Erythroblast (primary cell): ENCODE results near the gene GP2.

ENCODE experiments used
- DNase-seq, 2 experiments: peaks; one replicate each; lab custom pipeline; 2025; lab: John Stamatoyannopoulos, UW
- GATA1 ChIP-seq: IDR thresholded peaks from 2 replicates; pipeline ENCODE4 v1.6.1; 2011; ENCODE audit warnings: low read depth, mild to moderate bottlenecking, control low read depth, low read length, moderate library complexity
- POLR2A ChIP-seq: IDR thresholded peaks from 2 replicates; pipeline ENCODE4 v1.6.1; 2011; ENCODE audit warnings: mild to moderate bottlenecking, low read length

Gene GP2

DNA sequence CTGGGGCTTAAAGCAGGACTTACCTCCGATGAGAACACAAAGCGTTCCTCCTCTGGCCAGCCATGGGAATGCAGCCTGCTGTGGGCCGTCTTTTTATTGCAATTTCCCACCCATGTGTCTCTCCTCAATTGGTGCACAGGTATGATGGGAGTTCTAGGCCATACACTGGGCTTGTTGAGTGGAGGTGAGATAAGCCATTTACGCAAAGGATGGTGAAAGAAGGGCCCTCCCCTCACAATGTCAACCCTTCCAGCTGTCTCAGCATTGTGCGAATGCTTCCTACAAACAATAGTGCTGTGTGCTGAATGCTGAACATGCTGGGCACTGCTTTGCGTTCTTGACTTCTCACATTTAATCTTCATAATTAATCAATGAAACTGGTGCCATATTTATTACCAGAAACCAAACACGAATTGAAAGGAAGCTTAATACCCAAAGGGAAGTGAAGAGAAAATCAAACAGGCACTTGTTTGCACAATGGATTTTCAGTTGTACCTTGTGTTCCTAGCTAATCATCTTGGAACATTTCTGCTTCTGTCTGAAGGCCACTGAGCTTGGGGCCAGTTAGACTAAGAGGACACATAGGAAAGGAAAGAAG, at the start of gene GP2:
TSS of gene GP2 (minus strand) at position 70 of the 598 bp plus-strand sequence. CDS start 1,082 bp downstream, outside the sequence.
- TF ChIP-seq POLR2A (no peak), GATA1 (no peak)
- no peak for DNase-seq

DNA sequence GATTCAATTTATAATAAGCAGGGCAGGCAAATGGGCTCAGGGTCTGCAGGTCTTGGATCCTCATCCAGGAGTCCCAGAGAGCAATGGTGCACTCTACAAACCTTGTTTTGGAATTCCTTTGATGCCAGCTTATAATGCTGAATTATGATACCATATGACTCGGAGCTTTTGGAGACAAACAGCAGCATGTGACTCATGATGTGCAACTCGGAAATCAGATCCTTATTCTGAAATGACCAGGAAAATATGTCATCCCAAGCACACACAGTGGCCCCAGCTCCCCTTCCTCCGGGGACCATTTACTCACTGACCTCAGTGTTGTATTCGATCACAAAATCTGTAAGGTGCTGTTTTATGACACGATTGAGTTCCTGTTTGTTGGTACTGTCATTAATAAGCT, 45.4 kb upstream of the GP2 start:
- DNase-seq: no peak

DNA sequence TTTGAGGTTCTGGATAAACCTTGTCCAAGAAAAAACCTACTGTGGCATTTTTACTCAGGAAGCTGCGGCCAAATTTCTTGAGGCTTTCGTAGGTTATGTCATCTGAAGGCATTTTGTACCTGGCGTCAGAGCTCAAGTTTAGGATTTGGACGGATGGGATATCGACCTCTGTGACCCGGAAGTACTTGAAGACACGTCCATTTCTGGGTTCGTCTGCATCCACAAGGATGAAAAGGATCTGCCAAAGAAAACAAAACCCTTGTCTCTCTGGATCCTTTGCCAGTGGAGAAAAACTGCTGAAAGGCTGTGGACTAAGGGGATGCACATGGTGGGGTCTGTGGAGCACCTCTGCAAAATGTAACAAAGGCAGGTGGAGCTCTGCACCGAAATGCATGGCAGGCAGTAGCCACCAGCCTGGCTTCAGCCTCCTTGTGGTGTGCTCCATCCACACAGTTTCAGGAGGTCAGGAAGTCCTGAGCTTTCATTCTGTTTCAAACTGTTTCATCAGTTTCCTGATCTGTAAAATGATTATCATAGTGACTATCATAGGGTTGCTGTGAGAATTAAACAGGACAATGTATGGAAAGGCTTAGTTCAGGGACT, 42.2 kb upstream of the GP2 start:
- TF ChIP-seq GATA1 (no peak), POLR2A (no peak)
- DNase-seq: no peak

More for the DNA sequence above, 45.4 kb upstream of the GP2 start:
- TF ChIP-seq POLR2A (no peak), GATA1 (no peak)

DNA sequence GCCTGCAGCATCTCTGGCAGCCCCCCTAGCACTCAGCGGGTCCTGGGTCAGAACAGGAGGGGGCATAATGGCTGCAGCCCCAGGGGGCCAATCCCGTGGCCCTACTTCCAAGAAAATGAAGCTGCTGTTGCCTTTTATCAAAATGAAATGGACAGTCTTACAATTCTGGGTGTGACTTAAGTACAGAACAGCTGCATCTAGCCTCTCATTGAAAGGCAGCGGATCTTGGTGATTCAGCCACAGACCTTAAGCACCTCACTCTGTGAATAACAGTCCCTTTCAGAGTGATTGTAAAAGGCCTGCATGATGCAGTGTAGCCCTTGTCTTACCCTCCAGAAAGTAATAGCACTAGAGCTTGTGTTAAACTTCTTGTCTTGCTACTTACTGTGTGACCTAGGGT, 36.7 kb upstream of the GP2 start:
- DNase-seq: no peak
- no peak for TF ChIP-seq GATA1
- no peak for TF ChIP-seq POLR2A

DNA sequence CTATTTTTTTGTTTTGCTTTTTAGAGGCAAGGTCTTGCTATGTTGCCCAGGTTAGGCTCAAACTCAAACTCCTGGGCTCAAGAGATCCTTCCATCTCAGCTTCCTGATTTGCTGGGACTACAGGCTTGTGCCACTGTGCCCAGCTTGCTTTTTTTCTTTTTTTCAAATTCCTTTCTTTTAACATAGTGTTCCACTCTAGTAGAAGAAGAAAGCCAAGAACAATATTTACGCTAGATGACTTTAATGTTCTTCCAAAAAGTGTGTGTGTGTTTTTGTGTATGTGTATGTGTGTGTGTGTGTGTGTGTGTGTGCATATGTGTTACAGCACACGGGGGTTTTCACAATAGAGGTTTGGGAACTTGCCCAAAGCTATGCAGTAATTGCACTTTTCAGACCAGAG, 35.9 kb upstream of the GP2 start:
- no peak for DNase-seq
- TF ChIP-seq GATA1 (no peak), POLR2A (no peak)

DNA sequence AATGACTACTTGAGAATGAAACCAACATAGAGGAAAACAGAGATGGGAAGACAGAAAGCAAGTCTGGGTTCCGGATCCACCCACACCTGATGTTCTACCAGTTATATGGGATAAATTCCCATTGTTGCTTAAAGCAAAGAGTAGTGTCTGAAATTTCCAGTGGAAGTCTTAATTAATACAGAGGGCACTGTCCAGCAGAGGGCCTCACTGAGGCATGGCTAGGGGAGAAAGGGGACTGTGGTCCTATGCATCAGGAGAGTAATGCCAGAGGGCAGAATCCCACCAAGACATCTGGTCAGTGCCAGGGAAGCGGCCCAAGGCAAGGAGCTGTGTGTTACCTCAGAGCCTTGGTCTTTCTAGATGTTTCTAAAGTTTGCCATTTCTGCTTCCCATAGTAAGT, 32.7 kb upstream of the GP2 start:
- no peak for TF ChIP-seq GATA1
- no peak for TF ChIP-seq POLR2A
- peak in 1 of 2 experiments; percentile 25 for DNase-seq

DNA sequence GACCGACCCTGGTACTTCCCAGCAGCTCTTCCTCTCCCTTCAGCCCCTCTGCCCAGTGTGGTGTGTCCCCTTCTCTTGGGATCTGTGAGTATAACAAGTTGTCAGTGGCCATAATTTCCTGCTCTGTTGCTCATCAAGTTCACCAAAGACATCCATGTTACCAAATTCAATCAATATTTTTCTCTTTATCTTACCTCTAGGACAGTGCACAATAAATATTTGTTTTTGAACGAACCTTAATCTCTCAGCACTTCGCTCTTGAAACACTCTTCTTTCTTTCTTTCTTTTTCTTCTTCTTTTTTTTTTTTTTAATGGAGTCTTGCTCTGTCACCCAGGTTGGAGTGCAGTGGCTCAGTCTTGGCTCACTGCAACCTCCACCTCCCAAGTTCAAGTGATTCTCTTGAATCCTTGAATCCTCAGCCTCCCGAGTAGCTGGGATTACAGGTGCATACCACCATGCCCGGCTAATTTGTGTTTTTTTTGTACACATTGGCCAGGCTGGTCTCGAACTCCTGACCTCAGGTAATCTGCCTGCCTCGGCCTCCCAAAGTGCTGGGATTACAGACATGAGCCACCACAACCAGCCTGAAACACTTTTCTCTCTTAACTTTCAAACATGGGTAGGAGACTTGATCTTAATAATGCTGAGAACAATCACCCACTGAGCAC, 27.9 kb upstream of the GP2 start:
- DNase-seq: no peak
- TF ChIP-seq POLR2A (no peak), GATA1 (no peak)

DNA sequence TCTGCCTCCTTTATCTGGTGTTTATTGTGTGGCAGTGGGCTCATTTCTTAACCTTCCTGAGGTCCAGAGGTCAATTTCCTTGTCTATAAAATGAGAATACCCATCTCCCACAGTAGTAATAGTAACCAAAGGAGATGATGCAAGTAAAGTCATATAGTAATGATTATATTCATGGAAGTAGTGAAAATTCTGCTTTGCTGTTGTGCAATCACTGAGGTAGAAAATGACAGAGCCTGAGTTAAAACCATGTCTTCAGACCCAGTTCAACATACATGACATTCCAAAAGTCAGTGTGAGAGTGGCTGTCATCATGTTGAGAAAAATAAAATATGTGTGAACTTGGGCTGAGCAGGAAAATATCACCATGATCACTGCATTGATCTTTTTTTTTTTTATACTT, 26.1 kb upstream of the GP2 start:
- no peak for DNase-seq
- TF ChIP-seq POLR2A: no peak
- TF ChIP-seq GATA1: no peak

DNA sequence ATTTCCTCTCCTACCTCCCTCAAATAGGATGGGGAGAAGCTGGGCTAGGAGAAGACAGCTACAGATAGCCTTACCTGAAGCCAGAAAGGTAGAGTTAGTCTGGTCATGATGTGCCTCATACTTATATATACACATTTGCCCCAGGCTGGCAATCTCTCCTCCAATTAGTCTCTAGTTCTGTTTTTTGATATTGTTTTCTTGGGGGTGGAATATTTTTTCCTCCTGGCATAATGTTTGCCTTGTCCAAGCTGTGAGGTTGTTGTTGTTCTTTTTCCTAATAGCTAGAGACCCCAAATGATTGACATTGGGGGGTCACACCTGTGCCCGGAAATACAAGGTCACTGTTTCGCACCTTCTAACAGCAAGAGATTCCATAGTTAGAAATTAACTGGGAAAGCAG, 25.3 kb upstream of the GP2 start, which contains the start of gene UMOD:
TSS of gene UMOD (minus strand) at position 101 of the 400 bp plus-strand sequence. CDS start 1,978 bp downstream, outside the sequence.
- no peak for DNase-seq
- no peak for TF ChIP-seq POLR2A
- no peak for TF ChIP-seq GATA1

DNA sequence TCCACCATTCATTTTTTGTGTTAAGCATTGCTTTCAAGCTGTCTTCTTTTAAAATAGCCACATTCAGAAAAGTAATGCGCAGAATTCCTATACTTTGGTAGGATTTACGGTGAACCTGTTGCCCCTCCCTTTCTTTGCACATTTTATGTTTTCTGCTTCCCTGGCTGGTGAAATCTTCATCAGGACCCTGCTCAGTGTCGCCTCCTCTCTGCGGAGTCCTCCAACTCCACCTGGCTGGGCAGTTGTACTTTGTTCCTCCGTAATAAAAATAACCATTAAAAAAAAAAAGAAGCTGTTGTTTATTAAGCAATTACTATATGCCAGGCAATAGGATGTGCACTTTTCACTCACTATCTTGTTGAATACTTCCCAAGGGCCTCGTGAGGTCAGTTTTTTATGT, 22.3 kb upstream of the GP2 start:
- DNase-seq: no peak
- TF ChIP-seq GATA1: no peak
- TF ChIP-seq POLR2A: no peak

DNA sequence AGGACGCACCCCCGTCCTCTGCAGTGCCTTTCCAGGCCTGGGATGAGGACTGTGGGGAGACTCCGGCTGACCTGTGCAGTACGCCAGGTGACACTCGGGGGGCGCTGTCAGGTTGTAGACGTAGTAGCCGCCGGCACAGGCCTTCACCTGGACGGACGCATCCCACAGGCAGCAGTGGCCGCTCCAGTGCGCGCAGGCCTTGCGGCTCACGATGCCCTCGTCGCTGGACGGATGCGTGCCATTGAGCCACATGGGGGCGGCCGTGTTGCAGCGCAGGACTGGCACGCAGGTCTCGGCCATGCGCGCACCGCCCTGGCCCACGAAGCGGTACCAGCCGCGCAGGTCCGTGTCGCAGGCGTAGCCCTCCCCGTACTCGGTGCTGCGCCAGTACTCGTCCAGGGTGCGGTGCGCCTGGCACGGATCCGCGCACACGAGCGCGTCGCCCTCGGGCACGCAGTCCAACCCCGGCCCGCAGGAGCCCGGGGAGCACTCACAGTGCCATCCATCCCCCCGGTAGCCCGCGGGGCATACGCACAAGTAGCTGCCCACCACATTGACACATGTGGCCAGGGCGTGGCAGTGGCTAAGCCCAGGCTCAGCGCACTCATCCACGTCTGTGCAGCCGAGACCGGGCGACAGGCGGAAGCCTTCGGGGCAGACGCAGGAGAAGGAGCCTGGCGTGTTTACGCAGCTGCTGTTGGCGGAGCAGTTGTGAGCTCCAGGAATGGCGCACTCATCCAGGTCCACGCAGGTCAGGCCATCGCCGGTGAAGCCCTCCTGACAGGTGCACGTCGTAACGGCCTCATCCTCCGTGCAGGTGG, 21.3 kb upstream of the GP2 start:
- TF ChIP-seq POLR2A (no peak), GATA1 (no peak)
- DNase-seq: peak in 1 of 2 experiments; percentile 11

DNA sequence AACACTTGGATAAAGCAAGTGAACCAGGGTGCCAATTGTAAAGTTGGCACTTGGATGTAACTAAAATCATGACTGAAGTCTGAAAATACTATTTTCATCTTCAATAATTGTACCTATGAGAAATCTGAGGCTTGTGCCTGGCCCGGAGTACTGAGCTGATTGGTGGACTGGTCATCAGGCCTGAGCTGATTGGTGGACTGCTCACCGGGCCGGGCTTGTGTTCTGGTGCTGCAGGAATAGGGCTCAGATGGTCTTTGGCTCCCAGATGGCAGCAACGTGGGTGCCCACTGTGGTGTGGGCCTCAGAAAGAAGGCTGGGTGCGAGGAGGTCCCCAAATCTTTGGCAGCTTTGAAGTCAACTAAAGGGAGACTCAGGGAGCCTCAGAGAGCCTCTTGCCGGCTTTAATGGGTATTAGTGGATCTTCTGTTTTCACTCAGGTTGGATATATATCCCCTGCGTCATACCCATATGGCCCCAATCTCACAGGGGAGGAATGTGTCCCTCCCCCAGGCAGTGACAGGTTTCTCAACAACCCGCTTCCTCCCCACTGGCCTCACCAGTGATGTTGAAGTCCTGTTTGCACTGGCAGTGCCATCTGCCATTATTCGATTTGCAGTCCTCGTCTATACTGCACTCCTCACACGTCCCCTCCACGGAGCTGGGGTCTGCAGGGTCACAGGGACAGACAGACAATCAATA, 20.5 kb upstream of the GP2 start:
- TF ChIP-seq GATA1 (no peak), POLR2A (no peak)
- DNase-seq: no peak

DNA sequence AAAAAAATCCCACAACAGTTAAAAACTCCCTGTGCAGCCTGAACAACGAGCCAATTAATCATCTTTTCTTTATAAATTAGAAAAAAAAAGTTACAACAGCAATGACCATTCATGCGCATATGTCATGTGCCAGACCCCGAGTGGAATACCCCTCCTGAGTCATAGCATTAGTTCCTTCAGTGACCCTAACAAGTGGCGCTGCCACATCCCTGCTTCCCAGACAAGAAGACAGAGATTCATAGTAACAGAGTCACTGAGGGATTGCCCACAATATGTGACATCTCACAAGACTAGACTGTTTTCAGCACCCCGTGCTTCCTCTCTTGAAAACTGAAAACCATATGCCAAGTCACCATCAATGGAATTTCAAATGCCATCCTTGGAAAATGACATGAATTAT, 17.3 kb upstream of the GP2 start:
- TF ChIP-seq GATA1 (no peak), POLR2A (no peak)
- no peak for DNase-seq
